ENCODE results near the gene MBD6.

DNA sequence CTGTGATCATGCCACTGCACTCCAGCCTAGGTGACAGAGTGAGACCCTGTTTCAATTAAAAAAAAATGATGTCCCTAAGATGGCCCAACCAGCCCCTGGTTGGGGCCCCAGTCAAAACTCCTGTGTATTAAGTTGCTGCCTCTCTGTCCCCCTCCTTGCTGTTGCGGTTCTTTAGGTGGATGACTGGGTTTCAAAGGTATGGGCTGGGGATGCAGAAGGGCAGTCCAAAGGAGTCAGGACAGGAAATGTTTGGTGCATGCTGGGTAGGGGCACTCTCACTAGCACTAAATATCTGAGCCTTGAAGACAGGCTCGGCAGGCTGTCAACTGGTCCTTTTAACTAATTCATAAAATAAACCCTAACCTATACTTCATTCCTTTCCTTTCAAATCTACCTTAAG, 56.4 kb downstream of the MBD6 start:
- TF ChIP-seq, protein P1, sequence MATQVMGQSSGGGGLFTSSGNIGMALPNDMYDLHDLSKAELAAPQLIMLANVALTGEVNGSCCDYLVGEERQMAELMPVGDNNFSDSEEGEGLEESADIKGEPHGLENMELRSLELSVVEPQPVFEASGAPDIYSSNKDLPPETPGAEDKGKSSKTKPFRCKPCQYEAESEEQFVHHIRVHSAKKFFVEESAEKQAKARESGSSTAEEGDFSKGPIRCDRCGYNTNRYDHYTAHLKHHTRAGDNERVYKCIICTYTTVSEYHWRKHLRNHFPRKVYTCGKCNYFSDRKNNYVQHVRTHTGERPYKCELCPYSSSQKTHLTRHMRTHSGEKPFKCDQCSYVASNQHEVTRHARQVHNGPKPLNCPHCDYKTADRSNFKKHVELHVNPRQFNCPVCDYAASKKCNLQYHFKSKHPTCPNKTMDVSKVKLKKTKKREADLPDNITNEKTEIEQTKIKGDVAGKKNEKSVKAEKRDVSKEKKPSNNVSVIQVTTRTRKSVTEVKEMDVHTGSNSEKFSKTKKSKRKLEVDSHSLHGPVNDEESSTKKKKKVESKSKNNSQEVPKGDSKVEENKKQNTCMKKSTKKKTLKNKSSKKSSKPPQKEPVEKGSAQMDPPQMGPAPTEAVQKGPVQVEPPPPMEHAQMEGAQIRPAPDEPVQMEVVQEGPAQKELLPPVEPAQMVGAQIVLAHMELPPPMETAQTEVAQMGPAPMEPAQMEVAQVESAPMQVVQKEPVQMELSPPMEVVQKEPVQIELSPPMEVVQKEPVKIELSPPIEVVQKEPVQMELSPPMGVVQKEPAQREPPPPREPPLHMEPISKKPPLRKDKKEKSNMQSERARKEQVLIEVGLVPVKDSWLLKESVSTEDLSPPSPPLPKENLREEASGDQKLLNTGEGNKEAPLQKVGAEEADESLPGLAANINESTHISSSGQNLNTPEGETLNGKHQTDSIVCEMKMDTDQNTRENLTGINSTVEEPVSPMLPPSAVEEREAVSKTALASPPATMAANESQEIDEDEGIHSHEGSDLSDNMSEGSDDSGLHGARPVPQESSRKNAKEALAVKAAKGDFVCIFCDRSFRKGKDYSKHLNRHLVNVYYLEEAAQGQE (IDR thresholded peaks at IDR 0.05), result no peak
- TF ChIP-seq, protein P2, sequence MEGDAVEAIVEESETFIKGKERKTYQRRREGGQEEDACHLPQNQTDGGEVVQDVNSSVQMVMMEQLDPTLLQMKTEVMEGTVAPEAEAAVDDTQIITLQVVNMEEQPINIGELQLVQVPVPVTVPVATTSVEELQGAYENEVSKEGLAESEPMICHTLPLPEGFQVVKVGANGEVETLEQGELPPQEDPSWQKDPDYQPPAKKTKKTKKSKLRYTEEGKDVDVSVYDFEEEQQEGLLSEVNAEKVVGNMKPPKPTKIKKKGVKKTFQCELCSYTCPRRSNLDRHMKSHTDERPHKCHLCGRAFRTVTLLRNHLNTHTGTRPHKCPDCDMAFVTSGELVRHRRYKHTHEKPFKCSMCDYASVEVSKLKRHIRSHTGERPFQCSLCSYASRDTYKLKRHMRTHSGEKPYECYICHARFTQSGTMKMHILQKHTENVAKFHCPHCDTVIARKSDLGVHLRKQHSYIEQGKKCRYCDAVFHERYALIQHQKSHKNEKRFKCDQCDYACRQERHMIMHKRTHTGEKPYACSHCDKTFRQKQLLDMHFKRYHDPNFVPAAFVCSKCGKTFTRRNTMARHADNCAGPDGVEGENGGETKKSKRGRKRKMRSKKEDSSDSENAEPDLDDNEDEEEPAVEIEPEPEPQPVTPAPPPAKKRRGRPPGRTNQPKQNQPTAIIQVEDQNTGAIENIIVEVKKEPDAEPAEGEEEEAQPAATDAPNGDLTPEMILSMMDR (IDR thresholded peaks at IDR 0.05), result no peak
- TF ChIP-seq SMC3 (IDR thresholded peaks at IDR 0.05) (no peak), CEBPB (IDR thresholded peaks at IDR 0.05) (no peak), BHLHE40 (IDR thresholded peaks at IDR 0.05; ENCODE audit: low read depth, low read length) (no peak), EP300 (IDR thresholded peaks at IDR 0.05) (no peak), MAZ (IDR thresholded peaks at IDR 0.05; ENCODE audit: borderline replicate concordance, low read depth, low read length) (no peak), TP53 (CRISPR knock-in tag; IDR thresholded peaks at IDR 0.05) (no peak), MAFK (IDR thresholded peaks at IDR 0.05; ENCODE audit: partially characterized antibody) (no peak), NFE2L2 (conservative IDR thresholded peaks at IDR 0.05; ENCODE audit: low read length) (no peak), JUN (IDR thresholded peaks at IDR 0.05) (no peak), CHD2 (IDR thresholded peaks at IDR 0.05; ENCODE audit: low read length, partially characterized antibody) (no peak)
- TF ChIP-seq, protein P3, sequence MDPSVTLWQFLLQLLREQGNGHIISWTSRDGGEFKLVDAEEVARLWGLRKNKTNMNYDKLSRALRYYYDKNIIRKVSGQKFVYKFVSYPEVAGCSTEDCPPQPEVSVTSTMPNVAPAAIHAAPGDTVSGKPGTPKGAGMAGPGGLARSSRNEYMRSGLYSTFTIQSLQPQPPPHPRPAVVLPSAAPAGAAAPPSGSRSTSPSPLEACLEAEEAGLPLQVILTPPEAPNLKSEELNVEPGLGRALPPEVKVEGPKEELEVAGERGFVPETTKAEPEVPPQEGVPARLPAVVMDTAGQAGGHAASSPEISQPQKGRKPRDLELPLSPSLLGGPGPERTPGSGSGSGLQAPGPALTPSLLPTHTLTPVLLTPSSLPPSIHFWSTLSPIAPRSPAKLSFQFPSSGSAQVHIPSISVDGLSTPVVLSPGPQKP (IDR thresholded peaks at IDR 0.05; ENCODE audit: low read depth, low read length), result no peak

Data from A549 (cell line).